ENCODE results near the gene DENND2C.

DENND2C gene

DNA sequence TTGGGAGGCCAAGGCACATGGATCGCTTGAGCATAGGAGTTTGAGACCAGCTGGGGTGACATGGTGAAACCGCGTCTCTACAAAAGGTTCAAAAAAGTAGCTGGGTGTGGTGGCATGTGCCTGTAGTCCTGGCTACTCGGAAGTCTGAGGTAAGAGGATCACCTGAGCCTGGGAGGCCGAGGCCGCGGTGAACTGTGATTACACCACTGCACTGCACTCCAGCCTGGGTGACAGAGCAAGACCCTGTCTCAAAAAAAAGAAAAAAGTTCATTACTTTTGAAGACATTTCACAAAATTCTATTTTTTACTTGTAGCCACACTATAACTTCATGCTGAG is 2.1 kb upstream of the DENND2C start:
- DNase-seq: no peak

DNA sequence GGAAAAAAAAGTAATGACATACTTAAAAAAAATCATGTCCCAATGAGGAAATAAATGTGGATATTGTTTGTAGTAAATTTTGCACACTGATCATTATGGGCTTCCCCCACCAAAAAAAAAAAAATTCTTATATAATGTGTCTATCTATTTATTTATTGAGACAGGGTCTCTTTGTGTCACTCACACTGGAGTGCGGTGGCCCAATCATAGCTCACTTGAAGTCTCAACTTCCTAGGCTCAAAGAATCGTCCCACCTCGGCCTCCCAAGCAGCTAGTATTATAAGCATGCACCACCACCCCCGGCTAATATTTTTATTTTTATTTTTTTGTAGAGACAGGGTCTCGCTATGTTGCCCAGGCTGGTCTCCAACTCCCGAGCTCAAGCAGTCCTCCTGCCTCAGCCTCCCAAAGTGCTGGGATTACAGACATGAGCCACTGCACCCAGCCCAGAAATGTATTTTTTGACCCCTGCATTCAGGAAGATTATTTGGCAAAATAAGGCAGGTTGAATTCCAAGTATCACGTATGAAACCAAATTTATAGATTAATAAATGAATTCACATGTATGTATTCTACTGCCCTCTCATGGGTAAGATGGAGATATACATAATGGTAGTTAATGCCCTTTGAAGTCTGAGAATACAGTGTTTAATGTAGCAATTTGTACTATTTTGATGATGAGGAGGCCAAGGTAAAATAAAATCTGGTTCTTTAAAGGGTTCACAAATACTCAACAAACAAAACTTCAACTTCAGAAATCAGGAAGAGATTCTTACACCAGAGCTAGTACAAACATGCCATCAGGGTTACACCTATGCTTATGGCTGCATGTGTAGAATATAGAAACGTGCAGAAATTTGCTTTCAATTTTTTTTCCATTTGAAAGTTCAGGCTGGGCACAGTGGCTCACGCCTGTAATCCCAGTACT is 1.4 kb upstream of the DENND2C start:
- no peak for DNase-seq

DNA sequence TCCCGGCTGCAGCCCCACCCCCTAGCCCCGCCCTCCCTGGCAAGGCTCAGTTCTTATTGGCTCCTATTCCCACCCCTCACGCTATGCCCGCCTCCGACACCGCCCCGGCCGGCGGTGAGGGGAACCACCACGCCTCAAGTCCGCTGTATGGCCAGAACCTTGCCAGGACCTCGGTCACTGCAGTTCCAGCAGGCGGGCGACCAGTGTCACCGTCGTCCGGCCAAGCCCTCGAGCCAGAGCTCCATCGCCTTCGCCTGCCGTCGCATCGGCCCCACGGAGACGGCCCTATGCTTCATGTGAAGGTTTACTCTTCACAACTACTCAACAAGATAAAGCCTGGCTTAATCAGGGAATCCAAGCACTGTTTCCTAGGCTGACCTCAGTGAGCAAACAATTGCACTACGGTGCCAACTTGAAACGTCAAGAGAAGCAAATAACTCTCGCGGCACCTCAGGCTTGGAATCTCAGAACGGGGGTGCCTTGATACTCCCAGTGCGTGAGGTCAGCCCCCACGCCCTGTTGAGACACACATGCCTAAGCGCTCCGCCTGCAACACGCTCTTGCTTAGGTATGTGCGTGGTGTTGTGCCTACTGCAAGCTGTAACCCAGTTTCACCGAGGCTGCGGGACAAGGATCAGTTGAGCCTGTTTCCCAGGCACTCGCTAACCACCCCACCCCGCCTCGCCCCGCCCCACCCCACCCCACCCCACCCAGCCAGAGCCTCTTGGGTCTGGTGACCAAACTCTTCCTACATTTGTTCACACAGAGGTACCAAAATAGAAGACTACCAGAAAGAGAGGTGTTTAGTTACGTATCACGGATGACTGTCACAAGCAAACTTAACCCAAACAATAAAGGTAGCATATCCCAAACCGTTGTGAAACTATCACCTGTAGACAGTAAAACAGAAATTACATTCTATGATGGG is 498 bp upstream of the DENND2C start:
- DNase-seq: peak; percentile 62

DNA sequence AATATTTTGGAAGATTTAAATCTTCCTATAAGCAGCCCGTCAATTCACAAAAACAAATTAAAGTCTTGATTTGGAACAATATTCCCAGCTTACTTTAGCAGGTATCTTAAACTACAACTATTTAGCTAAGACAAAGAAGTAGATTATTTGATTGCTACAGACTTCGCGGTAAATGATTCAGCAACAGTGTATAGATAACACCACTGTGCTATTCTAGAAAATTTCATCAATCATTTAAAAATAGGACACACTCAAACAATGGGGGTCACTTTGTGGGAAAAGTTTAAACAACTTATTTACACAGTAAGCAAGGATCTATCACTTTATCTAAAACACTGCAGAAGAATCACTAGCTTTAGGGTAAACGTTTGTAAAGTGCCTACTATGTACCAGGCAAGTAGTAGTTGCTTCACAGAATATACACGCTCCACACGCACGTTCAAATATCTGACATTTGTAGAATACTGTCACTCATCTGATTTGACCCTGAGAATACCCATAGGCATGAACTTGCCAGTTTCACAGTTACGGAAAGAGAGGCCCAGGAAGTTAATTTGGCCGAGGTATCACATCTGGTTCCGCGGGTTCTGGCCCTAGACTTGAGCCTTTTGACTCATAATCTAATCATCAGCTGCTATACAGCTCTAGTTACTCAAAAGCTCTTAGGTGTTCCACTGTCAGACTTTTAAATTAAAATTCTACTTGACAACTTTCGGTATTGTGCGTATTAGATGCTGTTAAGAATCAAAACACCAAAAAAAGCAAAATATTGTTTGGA is 876 bp downstream of the DENND2C start:
- no peak for DNase-seq

DNA sequence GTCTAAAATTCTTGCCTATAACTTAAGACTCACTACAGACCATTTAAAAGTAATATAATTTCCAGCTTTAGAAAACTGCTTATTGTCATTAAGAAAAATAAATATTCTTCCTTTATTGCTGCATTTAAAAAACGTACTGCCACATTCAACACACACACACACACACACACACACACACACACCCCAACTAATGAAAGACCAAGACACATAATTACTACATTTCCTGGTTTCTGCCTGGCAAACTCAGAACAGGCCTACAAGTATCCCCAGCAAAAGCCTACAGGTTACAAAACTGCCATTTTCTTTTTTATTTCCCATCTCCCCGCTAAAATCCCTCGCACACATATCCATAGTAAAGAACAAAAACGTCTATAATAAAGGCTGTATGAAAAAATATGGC is 1.5 kb downstream of the DENND2C start:
- no peak for DNase-seq

DNA sequence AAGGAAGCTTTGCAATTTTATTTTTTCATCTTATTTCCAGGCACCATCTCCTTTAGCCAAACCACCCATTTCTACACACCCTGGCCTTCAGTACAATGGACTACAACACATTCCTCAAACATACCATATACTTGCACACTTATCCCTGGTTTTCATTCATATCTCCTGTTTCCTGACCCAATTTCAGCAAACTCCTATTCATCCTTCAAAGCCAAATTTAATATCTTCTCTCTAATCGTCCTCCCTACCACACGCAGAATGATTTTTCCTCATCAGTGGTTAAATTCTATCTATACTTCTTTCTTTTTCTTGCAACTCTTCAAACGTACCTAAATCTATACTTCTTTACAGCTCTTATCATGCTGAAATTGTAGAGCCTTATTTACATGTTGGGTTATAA is 2.9 kb downstream of the DENND2C start:
- DNase-seq: no peak

DNA sequence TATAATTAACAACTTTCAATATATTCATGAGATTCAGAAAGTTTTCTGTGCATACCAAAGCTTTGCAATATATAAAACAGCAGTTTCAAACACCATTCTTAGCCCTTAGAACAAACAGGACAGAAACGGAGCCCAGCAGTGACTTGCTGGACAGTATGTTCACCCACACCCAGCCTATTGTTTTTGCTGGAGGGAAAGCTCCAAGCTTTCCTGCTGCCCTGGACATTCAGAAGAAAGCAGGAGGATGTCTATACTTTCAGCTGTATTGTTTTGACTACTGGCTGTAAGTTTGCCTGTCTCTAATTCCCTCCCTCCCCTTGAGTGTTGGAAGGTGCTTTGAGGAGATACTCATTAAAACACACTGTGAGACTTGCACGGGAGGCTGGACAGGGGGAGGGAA is 9.6 kb downstream of the DENND2C start:
- no peak for DNase-seq

DNA sequence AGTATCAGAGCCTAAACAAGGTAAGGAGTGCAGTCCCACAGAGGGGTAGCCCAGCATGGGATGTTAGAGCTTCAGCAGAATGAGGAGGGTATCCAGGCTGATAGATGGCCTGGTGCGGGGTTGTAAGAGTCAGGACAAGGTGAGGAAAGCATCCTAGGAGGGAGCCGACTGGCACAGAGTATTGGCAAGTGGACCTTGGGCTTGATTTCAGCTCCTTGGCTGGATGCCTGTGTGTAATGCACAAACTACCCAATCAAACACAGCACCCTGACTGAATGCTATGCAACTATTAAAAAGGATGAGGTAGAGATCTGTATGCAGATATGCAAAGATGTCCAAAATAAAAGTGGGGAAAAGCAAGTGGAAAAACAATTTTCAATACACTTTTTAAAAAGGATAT is 18.0 kb downstream of the DENND2C start:
- no peak for DNase-seq

DNA sequence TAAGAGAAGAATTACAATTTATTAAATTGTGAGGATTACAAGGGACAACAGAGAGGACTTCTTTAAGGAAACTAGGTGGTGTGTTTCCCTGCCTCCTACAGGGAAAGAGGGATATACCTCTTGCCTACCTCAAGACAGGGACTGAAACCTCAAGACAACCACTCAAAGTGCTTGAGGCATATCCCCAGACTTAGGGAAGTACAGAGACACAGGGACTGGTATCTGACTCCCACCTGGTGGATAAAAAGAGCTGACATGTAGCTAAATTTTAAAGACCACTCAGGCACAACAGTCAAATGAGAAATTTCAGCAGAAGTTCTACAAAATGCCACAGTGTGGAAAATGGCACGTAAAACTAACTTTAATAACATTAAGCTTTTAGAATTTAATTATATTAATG is 21.3 kb downstream of the DENND2C start:
- DNase-seq: no peak

DNA sequence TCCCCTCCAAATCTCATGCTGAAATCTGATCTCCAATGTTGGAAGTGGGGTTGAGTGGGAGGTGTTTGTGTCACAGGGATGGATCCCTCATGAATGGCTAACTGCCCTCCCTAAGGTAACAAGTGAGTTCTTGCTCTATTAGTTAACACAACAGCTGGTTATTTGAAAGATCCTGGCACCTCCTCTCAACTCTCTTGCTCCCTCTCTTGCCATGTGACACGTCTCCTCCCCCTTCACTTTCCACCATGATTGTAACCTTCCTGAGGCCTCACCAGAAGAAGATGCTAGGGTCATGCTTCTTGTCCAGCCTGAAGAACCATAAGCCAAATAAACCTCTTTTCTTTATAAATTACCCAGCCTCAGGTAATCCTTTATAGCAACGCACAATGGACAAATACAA is 28.5 kb downstream of the DENND2C start:
- no peak for DNase-seq

DNA sequence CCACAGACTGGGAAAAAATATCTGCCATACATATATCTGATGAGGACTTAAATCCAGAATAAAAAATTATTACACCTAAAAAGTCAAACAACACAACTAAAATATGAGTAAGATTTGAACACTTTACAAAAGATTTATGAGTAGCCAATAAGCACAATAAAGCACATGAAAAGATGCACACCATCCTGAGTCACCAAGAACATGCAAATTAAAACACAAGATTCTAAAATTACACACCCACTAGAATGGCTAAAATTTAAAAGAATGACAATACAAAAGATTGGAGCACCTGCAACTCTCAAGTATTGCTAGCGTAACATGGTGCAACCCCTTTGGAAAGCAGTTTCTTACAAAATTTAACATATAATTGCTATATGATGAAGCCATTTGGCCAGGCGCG is 30.9 kb downstream of the DENND2C start:
- no peak for DNase-seq

DNA sequence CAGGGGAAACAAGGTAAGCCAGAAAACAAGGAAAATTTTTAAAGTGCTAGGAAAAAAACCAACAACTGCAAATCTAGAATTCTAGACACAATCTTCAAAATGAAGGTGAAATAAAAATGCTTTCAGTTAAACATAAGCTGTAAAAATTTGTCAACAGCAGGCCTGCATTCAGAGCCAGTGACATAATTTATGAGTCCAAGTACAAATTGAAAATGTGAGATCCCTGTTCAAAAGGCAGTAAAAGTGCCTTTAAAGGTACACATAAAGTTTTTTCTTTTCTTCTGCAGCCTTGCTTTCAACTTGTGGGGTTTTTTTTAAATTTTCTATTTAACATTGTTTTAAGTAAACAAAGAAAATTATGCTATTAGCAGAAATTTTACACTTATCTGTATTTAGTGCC is 37.4 kb downstream of the DENND2C start:
- DNase-seq: no peak

DNA sequence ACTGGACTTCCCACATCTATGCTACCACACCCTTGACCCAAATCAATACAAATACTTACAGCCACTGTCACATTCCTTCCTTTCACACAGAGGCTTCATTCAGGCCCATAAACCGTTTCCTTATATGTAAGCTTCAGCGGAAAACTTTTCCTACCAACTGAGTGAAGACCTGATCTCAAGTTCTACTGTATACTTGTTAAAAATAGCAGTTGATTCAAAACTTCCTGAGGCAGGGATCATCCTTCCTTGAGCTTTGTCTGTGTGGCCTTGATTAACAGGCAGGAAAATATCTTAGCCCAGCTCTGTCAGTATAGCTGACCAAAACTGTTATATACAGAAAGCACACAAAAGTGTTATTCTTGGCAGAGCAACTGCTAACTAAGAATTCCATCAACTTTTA is 42.7 kb downstream of the DENND2C start:
- DNase-seq: no peak

DNA sequence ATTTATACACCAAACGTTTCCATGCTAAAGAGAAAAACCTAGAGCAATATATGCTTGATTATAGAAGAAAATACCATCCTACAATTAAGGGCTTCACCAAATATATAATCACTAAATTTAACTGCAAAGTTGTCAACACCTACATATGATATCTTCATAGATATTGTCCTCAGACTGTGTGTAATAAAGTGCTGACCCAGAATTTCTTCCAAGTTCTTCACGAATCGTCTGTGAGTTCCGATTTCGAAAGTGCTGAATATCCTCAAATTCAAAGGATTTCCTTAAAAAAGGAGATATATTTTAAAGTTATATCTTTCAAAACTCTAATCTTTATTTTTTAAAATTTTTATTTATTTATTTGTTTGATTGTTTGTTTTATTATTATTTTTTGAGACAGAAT is 46.5 kb downstream of the DENND2C start:
- no peak for DNase-seq

DNA sequence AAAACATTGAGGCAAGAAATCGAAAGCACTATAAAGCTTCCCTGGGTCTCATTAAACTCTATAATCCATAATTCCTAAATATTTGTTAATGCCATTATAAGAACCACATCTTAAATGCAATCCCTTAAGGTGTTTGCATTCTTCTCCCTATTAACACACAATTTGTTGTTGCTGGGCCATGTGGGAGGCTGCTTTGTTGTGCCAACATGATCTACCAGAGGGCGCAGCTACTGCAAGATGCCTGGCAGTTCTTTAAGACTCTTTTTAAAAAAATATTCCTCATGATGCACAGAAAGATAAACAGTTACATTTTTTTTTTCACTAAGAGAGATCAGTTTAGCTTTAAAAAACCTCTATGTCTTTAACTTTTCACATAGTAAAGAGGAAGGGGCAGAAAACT is 49.4 kb downstream of the DENND2C start:
- DNase-seq: no peak

DNA sequence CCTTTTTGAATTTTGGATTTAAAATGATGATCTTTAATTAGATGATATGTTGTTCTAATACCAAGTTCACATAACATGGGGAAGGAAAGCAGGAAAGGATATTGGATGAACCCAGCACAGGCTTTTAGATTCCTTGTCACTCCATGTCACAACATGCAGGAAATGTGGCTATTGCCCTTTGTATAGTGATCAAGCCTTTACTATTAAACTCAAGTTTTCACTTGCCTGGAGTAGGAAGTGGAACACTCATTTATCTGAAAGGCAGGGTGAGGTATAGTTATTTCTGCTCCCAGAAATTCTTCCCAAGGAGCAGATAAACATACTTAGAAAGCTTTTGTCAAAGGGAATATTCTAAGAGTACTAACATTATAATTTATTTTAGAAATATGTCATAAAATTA is 51.2 kb downstream of the DENND2C start:
- no peak for DNase-seq

DNA sequence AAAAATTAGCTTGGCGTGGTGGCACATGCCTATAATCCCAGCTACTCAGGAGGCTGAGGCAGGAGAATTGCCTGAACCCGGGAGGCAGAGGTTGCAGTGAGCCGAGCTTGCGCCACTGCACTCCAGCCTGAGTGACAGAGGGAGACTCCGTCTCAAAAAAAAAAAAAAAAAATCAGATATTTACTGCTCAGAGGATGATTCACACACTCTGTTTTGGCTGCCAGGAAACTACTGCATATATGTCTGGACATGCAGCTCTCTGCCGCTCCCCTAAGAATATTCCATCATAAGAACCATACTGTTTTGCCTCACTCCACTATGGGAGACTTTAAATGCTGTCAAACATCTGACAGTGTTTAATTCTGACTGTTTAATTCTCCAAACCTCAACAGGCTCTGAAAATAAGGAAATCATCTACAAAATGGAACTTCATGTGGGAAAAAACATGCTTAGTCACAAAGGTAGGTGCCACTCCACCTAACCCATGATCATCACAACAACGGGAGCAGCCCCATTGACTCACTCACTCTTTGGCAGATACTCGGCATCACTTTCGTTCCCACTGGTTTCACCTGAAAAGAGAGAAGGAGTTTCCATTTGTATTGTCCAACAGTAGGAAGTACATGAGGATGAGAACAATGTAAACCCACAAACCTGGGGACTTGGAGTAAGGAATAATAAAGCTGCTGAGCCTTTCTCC is 59.2 kb downstream of the DENND2C start:
- no peak for DNase-seq

DNA sequence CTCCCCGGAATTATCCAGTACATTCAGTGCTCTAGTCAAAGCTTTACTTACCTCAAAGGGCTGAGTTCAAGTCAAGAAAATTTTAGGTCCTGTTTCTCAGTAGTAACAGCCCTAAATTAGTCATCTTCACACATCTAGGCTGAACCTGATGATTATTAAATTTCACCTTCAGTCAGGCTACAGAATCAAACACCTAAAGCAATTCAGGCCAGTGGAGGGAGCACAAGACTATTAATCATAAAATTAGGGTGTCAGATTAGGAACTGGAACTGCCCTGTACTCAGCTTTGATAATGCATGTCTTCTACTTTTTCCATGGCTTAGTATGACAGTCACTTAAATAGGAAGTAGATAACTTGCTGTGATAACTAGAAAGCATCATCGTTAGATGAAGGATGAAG is 60.0 kb downstream of the DENND2C start:
- DNase-seq: no peak

DNA sequence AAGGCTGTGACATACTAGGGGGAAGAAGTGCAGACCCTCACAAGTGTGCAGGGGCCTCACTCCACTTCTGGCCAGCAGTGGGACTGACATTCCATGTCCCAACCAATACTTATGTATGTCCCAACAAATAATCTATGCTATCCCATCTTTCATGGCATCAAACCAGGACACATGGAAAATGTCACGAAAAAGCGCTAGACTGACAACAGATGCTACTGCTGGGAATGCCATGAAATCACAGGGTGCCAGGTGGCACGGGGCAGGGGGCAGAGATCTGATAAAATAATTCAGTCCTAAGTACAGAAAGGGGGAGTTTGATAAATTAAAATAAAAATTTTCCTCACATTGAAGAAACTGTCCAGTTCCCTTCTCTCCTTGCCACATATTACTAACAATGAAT is 60.8 kb downstream of the DENND2C start:
- DNase-seq: no peak

DNA sequence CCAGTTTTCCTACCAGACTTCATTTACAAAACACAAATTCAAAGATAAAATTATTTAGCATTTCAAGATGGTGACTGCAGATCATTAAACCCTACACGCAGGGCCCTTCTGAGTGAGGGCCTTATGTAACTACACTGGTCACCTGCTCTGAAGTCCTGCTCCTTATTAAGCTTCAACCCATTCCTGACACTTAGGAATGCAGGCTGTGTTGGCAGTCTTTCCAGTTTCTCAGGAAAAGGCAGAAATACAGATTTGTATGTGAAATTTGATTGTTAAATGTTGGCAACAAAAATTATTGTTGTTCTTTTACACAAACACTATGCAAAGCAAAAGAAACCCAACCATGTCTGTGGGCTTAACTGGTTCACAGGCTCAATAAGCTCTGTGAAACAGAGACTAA is 62.6 kb downstream of the DENND2C start:
- no peak for DNase-seq

DNA sequence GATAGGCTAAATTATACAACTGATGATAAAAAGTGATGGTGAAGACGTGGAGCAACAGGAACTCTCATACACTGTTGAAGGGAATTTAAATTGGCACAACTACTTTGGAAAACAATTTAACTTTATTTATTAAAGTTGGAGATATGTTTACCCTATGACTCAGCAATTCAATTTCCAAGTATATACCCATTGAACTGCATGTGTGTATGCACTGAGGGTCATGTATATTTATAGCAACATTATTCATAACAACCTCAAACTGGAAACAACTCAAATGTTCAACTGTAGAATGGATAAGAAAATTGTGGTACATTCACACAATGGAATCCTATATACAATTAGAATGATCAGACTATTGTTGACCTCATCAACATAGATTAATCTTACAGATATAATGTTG is 71.9 kb downstream of the DENND2C start:
- no peak for DNase-seq

DNA sequence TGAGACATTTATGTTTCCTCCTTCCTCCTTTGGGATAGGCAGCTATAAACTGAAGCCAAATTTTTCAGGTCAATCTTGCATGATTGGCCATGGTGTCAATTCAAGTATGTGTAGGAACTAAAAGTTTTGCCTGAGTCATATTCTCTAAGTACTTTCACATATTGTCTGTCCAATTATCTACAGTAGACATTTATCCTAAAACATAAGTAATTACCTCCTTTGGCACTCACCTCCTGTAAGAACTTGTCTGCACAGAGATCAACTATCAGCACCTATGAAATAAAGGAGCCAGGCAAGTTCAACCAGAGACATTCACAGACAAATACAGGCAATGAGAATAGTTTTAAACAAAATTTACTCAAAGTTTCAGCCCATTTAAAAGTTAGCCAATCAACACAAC is 74.2 kb downstream of the DENND2C start:
- DNase-seq: no peak

DNA sequence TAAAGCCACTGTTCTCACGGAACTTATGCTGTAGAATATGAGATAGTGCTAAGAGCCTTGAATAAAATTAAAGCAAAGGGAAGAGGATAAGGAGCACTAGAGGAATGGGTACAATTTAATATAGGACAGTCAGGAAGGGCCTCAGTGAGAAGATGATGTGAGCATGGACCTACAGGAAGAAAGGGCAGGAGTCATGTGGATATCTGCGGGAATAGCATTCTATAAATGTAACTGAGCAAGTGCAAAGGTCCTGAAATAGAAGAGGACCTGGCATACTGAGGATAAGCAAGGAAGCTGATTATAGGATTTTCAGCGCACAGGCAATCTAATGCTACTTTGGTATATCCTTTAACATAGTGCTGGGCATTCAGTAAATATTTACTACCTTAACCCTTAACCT is 75.8 kb downstream of the DENND2C start:
- no peak for DNase-seq

Data from GOT3 (cell line).